ENCODE measurements around the gene PTPRD.

Gene PTPRD

GRCh38 chr9:8351436-8351835 lies 2261.4 kb downstream of the PTPRD start:
- TF ChIP-seq, protein P1, sequence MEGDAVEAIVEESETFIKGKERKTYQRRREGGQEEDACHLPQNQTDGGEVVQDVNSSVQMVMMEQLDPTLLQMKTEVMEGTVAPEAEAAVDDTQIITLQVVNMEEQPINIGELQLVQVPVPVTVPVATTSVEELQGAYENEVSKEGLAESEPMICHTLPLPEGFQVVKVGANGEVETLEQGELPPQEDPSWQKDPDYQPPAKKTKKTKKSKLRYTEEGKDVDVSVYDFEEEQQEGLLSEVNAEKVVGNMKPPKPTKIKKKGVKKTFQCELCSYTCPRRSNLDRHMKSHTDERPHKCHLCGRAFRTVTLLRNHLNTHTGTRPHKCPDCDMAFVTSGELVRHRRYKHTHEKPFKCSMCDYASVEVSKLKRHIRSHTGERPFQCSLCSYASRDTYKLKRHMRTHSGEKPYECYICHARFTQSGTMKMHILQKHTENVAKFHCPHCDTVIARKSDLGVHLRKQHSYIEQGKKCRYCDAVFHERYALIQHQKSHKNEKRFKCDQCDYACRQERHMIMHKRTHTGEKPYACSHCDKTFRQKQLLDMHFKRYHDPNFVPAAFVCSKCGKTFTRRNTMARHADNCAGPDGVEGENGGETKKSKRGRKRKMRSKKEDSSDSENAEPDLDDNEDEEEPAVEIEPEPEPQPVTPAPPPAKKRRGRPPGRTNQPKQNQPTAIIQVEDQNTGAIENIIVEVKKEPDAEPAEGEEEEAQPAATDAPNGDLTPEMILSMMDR (IDR thresholded peaks at IDR 0.05; ENCODE audit: borderline replicate concordance, control extremely low read depth, extremely low read depth, insufficient read depth, missing control alignments) = no peak
- in situ Hi-C loops (cut with MboI; ENCODE audit: low sequenced_read_pairs, unreplicated experiment) = no loop called here
- DNase-seq (ENCODE audit: low spot score) = no peak

GRCh38 chr9:8349901-8350300 lies 2262.9 kb downstream of the PTPRD start:
- TF ChIP-seq, protein P1 (IDR thresholded peaks at IDR 0.05; ENCODE audit: borderline replicate concordance, control extremely low read depth, extremely low read depth, insufficient read depth, missing control alignments) = no peak
- in situ Hi-C loops (cut with MboI; ENCODE audit: low sequenced_read_pairs, unreplicated experiment) = no loop called here
- no peak for DNase-seq (ENCODE audit: low spot score)

- no peak for DNase-seq (ENCODE audit: low spot score)
- in situ Hi-C loops (cut with MboI; ENCODE audit: low sequenced_read_pairs, unreplicated experiment) = no loop called here
- TF ChIP-seq, protein P1 (IDR thresholded peaks at IDR 0.05; ENCODE audit: borderline replicate concordance, control extremely low read depth, extremely low read depth, insufficient read depth, missing control alignments) = no peak
Observed at GRCh38 chr9:8349376-8349775, 2263.4 kb downstream of the PTPRD start.

GRCh38 chr9:8348756-8349155 lies 2264.0 kb downstream of the PTPRD start:
- TF ChIP-seq, protein P1 (IDR thresholded peaks at IDR 0.05; ENCODE audit: borderline replicate concordance, control extremely low read depth, extremely low read depth, insufficient read depth, missing control alignments) = no peak
- in situ Hi-C loops (cut with MboI; ENCODE audit: low sequenced_read_pairs, unreplicated experiment) = no loop called here
- DNase-seq (ENCODE audit: low spot score) = no peak

DNA sequence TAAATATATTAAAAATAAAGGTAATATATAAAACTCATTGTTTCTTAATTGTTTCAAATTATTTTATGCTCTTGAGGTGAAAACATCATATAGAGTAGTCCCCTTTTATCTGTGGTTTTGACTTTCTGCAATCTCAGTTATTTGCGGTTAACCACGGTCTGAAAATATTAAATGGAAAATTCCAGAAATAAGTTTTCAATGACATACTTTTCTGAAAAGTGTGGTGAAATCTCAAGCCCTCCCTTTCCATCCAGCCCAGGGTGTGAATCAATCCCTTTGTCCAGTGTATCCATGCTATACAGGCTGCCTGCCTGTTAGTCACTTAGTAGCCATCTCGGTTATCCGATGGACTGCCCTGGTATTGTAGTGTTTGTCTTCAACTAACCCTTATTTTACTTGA lies 2266.5 kb downstream of the PTPRD start:
- DNase-seq (ENCODE audit: low spot score) = no peak
- TF ChIP-seq, protein P1 (IDR thresholded peaks at IDR 0.05; ENCODE audit: borderline replicate concordance, control extremely low read depth, extremely low read depth, insufficient read depth, missing control alignments) = no peak
- in situ Hi-C loops (cut with MboI; ENCODE audit: low sequenced_read_pairs, unreplicated experiment) = no loop called here

DNA sequence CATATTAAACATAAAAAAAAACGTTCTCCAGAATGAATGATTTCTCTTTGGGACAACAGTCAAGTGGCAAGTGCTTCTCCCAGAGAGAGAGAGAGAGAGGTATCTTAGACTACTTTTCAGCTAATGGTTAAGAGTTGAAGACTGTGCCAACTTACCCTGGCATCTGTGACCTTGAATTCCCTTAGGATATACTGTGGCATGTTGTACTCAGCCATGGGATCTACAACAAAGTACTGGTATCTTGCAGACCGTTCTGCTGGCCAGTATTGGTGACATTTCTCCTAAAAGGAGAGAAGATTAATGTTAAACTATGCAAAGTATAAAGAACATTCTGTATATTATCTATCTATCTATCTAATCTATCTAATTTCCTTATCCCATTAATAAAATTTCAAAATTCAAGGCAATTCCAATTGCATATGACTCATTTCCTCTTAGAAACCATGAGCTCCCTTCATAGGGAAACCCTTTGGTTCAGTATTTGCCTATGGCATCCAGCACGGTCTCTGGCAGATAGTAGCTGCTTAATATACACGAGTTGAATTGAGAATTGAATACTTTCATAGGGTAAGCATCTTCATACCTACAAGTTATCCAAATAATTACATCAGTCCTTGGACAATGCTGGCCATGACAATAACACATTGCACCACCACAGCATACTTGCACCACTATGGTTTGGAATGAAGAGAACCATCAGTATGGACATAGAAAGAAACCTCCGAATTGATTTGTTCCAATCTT lies 2273.9 kb downstream of the PTPRD start:
- TF ChIP-seq, protein P1 (IDR thresholded peaks at IDR 0.05; ENCODE audit: borderline replicate concordance, control extremely low read depth, extremely low read depth, insufficient read depth, missing control alignments) = no peak
- no peak for DNase-seq (ENCODE audit: low spot score)
- in situ Hi-C loops (cut with MboI; ENCODE audit: low sequenced_read_pairs, unreplicated experiment) = no loop called here

Data from GM13976 (cell line).